ENCODE results near the gene IQGAP3.

DNA sequence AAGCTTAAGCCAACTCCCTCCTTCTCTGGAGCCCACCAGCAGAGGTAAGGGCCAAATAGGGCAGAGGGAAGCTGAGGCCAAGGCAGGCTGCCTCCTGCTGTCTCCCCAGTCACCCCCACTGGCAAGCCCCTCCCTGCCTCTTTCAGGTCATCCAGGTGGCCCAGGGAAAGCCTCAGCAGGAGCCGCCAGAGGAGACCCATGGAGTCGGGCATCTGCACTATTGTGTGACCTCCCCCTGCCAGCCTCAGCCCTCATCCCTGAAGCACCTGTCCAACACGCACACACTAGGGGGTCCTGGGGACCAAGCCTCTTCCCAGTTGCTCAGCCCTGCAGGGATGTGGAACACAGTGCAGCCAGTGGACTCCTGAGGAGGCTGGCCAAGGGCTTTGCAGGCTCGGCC is 14.0 kb upstream of the IQGAP3 start:
- TF ChIP-seq, protein P1, sequence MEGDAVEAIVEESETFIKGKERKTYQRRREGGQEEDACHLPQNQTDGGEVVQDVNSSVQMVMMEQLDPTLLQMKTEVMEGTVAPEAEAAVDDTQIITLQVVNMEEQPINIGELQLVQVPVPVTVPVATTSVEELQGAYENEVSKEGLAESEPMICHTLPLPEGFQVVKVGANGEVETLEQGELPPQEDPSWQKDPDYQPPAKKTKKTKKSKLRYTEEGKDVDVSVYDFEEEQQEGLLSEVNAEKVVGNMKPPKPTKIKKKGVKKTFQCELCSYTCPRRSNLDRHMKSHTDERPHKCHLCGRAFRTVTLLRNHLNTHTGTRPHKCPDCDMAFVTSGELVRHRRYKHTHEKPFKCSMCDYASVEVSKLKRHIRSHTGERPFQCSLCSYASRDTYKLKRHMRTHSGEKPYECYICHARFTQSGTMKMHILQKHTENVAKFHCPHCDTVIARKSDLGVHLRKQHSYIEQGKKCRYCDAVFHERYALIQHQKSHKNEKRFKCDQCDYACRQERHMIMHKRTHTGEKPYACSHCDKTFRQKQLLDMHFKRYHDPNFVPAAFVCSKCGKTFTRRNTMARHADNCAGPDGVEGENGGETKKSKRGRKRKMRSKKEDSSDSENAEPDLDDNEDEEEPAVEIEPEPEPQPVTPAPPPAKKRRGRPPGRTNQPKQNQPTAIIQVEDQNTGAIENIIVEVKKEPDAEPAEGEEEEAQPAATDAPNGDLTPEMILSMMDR (IDR thresholded peaks at IDR 0.05) = no peak
- TF ChIP-seq POLR2AphosphoS5 (IDR thresholded peaks at IDR 0.05) (no peak), POLR2A (IDR thresholded peaks at IDR 0.05) (no peak)

Data from transverse colon (tissue), 4 donors.